HepG2 (cell line): ENCODE measurements around the gene ZNHIT6. TPM values are rescaled to one million over a fixed set of nuclear protein-coding genes. Genes with fewer than 3 reads are reported as not detected.

ENCODE experiments used
- ATAC-seq: fragments of 200-7000 bp; cut with Tn5 transposase; 3 replicates; pipeline ENCODE4 v1.9.1; 2020; ENCODE audit warnings: mild to moderate bottlenecking, moderate library complexity
- BruUV-seq: library from RNA; stranded (reverse); fragments of 400-500 nt; replicated peaks from 2 replicates; lab custom pipeline; 2021; lab: Mats Ljungman, UMichigan
- CTCF ChIA-PET: fragments of 300-600 bp; formaldehyde crosslinking; extraction: SDS; loops from one replicate; lab custom pipeline; 2021; ENCODE audit warnings: low total read pairs, inconsistent platforms, low intra/inter-chr PET ratio; lab: Yijun Ruan, JAX
- POLR2A ChIA-PET: fragments of 350-600 bp; sonication (Branson Sonifier 250); formaldehyde crosslinking; loops from one replicate; lab custom pipeline; 2020; ENCODE audit warnings: antibody characterized with exemption, inconsistent platforms; lab: Yijun Ruan, JAX
- DNase-seq: peaks from one replicate; pipeline ENCODE4 v3.0.0-alpha.2; 2015; ENCODE audit warnings: low spot score
- FAIRE-seq: peaks from 3 replicates; lab custom pipeline; 2011; peaks lifted over from hg19 to GRCh38; lab: Jason Lieb, UNC
- H2AFZ ChIP-seq: one replicate; pipeline ENCODE4 v1.6.1; 2011; ENCODE audit warnings: low read length, inconsistent platforms
- H3K27ac ChIP-seq: fragments of 300-600 bp; 3 replicates; pipeline ENCODE4 v1.8.0; 2011; ENCODE audit warnings: mixed run types, mild to moderate bottlenecking, mixed read lengths, low read length, inconsistent platforms; ENCODE audit not compliant: insufficient read depth; ENCODE audit errors: extremely low read length
- H3K27me3 ChIP-seq, 2 experiments: fragments of 200-600 bp in 1 of 2; 2 replicates in 1 of 2; 3 replicates in 1 of 2; pipeline versions ENCODE4 v1.6.0 to v1.8.0; 2011; ENCODE audit warnings: low read length in 2 of 2, mild to moderate bottlenecking in 2 of 2, moderate library complexity in 2 of 2, inconsistent platforms in 1 of 2; ENCODE audit not compliant: insufficient read depth in 2 of 2, control insufficient read depth in 1 of 2
- H3K36me3 ChIP-seq, 2 experiments: fragments of 200-600 bp in 1 of 2; replicated peaks in 1 of 2; 2 replicates in 1 of 2; 3 replicates in 1 of 2; pipeline versions ENCODE4 v1.5.1 to v1.8.0; 2011; ENCODE audit warnings: low read length in 2 of 2, inconsistent platforms in 1 of 2; ENCODE audit not compliant: insufficient read depth in 2 of 2, control insufficient read depth in 1 of 2
- H3K4me1 ChIP-seq: 2 replicates; pipeline ENCODE4 v1.5.1; 2012; ENCODE audit warnings: low read length, inconsistent platforms; ENCODE audit not compliant: insufficient read depth
- H3K4me2 ChIP-seq: 2 replicates; pipeline ENCODE4 v1.6.0; 2011; ENCODE audit warnings: low read depth, low read length, inconsistent platforms
- H3K4me3 ChIP-seq, 3 experiments: fragments of 200-600 bp in 1 of 3; sonication (generic), shearing (Covaris generic) in 1 of 3; replicated peaks in 1 of 3; 2 replicates each; pipeline ENCODE4 v1.5.1; 2011 to 2016; ENCODE audit warnings: low read length in 3 of 3, inconsistent platforms in 2 of 3, low read depth in 2 of 3, mild to moderate bottlenecking in 2 of 3, control low read depth in 1 of 3, mixed read lengths in 1 of 3; ENCODE audit not compliant: insufficient read depth in 1 of 3
- H3K79me2 ChIP-seq: one replicate; pipeline ENCODE4 v1.6.1; 2011; ENCODE audit warnings: low read length, inconsistent platforms; ENCODE audit not compliant: insufficient read depth
- H3K9ac ChIP-seq: 2 replicates; pipeline ENCODE4 v1.6.0; 2011; ENCODE audit warnings: mild to moderate bottlenecking, low read depth, low read length, inconsistent platforms; ENCODE audit not compliant: insufficient read depth
- H3K9me3 ChIP-seq: 2 replicates; pipeline ENCODE4 v1.5.1; 2012; ENCODE audit warnings: mild to moderate bottlenecking, low read length
- H4K20me1 ChIP-seq: 2 replicates; pipeline ENCODE4 v1.6.0; 2011; ENCODE audit warnings: inconsistent platforms, mild to moderate bottlenecking, low read length, moderate library complexity; ENCODE audit not compliant: insufficient read depth
- CBFB ChIP-seq: sonication (generic); formaldehyde crosslinking; IDR thresholded peaks from 2 replicates; pipeline ENCODE4 v1.4.0; 2020; ENCODE audit warnings: missing genetic modification reagents
- CEBPB ChIP-seq: IDR thresholded peaks from 2 replicates; pipeline ENCODE4 v1.6.1; 2011; ENCODE audit warnings: low read depth, low read length, improper control_type of control experiment, borderline replicate concordance
- GABPB1 ChIP-seq: IDR thresholded peaks from 2 replicates; pipeline ENCODE4 v1.6.1; 2016; ENCODE audit warnings: mild to moderate bottlenecking, missing genetic modification reagents, moderate library complexity, missing compliant biosample characterization
- KLF9 ChIP-seq: IDR thresholded peaks from 2 replicates; pipeline ENCODE4 v1.6.1; 2016; ENCODE audit warnings: low read depth
- NFKB2 ChIP-seq: sonication (generic); formaldehyde crosslinking; IDR thresholded peaks from 2 replicates; pipeline ENCODE4 v1.4.0; 2020; ENCODE audit warnings: missing genetic modification reagents, borderline replicate concordance
- PAXIP1 ChIP-seq: sonication (generic); formaldehyde crosslinking; conservative IDR thresholded peaks from 2 replicates; pipeline ENCODE4 v1.4.0; 2020; ENCODE audit warnings: mild to moderate bottlenecking, missing genetic modification reagents, moderate library complexity
- RCOR2 ChIP-seq: IDR thresholded peaks from 2 replicates; pipeline ENCODE4 v1.6.1; 2016; ENCODE audit warnings: missing biosample characterization, missing genetic modification reagents
- ZFP82 ChIP-seq: sonication (generic); formaldehyde crosslinking; IDR thresholded peaks from 2 replicates; pipeline ENCODE4 v1.5.1; 2020; ENCODE audit warnings: mild to moderate bottlenecking, missing genetic modification reagents, borderline replicate concordance
- ZNF101 ChIP-seq: sonication (generic); formaldehyde crosslinking; IDR thresholded peaks from 2 replicates; pipeline ENCODE4 v1.4.0; 2020; ENCODE audit warnings: mild to moderate bottlenecking, low read depth, missing genetic modification reagents, borderline replicate concordance
- ZNF570 ChIP-seq: sonication (generic); formaldehyde crosslinking; IDR thresholded peaks from 2 replicates; pipeline ENCODE4 v1.4.0; 2020; ENCODE audit warnings: mild to moderate bottlenecking, missing genetic modification reagents, borderline replicate concordance
- ZXDC ChIP-seq: sonication (generic); formaldehyde crosslinking; IDR thresholded peaks from 2 replicates; pipeline ENCODE4 v1.5.0; 2020; ENCODE audit warnings: mild to moderate bottlenecking, missing genetic modification reagents
- WGBS: methylation state at CpG from one replicate; pipeline ENCODE4 v1.1.6; 2017; ENCODE audit warnings: low lambda C conversion rate; 5-methylcytosine and 5-hydroxymethylcytosine counted together
- in situ Hi-C: cut with HindIII; loops from 2 replicates; pipeline ENCODE4 v1.10.0; 2017; ENCODE audit warnings: low pct_unique_long_range_greater_than_20kb; ENCODE audit not compliant: extremely low pct_ligation_motif_present
- intact Hi-C: fragments of 100-400 bp; cut with micrococcal nuclease; formaldehyde crosslinking; loops from one replicate; pipeline ENCODE4 v1.10.0; 2022; ENCODE audit not compliant: unreplicated experiment
- polyA plus RNA-seq, 8 experiments: library from polyadenylated mRNA; depleted of rRNA in 3 of 8; stranded (reverse) in 7 of 8; unstranded in 1 of 8; fragments of >200 nt; fragmentation: Illumina TruSeq in 4 of 8; extraction: Trizol in 4 of 8; gene quantifications; 2 replicates each; pipeline versions ENCODE4 v1.2.1 to v1.2.3, GENCODE V29; 2011 to 2016; ENCODE audit warnings: low read depth in 4 of 8, missing spikeins in 1 of 8, mixed read lengths in 1 of 8; ENCODE audit not compliant: insufficient read depth in 1 of 8
- total RNA-seq, 5 experiments: library from RNA; depleted of rRNA; stranded (reverse); fragments of >200 nt; fragmentation: Illumina TruSeq; extraction: Trizol; gene quantifications; 2 replicates each; pipeline ENCODE4 v1.2.3, GENCODE V29; 2016; ENCODE audit warnings: low read depth in 1 of 5

ZNHIT6 gene
- total and polyA plus RNA-seq, 2 of the 13 experiments (the other 11 are each of a cell fraction or from before 2014, with no cell fraction given) = 6.0 to 15.2 TPM

GRCh38 chr1:85621430-85621829, 86.8 kb downstream of the ZNHIT6 start:
- Histone ChIP-seq H3K4me2 (no peak overlapping the region), H3K27me3 (no peaks in the 10 kb centered on the region), H2AFZ (no peak overlapping the region), H3K9ac (no peak overlapping the region), H4K20me1 (no peaks in the 10 kb centered on the region), H3K4me1 (no peaks in the 10 kb centered on the region), H3K79me2 (no peaks in the 10 kb centered on the region), H3K27ac (no peak overlapping the region), H3K9me3 (peaks cover 13% of the 10 kb centered on the region), H3K36me3 (no peaks in the 10 kb centered on the region), H3K4me3 (no peak overlapping the region)
- DNase-seq (no peak), ATAC-seq (no peak), FAIRE-seq (no peak)
- POLR2A ChIA-PET = no interaction called here
- in situ Hi-C loops (no loop called here), intact Hi-C loops (no loop called here)
- WGBS = 95% methylated on average over 1 of the region's 1 CpG
- CTCF ChIA-PET = no interaction called here
- no TSS peak for BruUV-seq
- TF ChIP-seq CBFB (CRISPR knock-in tag) (no peak), ZXDC (no peak), CEBPB (no peak), ZFP82 (CRISPR knock-in tag) (peak; percentile 74; the same call in 1 of the 2 replicates), NFKB2 (no peak)

- H4K20me1 ChIP-seq = no peaks in the 10 kb centered on the region
- peaks cover 8% of the 10 kb centered on the region for H3K4me1 ChIP-seq
- BruUV-seq = no TSS peak
- no peaks in the 10 kb centered on the region for H3K27me3 ChIP-seq
- no peak overlapping the region for H3K9ac ChIP-seq
- ChIA-PET POLR2A (interaction anchor here (0.7 kb wide), 1 partner anchor 11 kb away, joined by 3 read pairs; no protein-coding TSS in a partner anchor), CTCF (no interaction called here)
- DNase-seq = no peak
- intact Hi-C loops = no loop called here
- WGBS = 89% methylated on average over 3 of the region's 3 CpGs
- H3K9me3 ChIP-seq = peaks cover 13% of the 10 kb centered on the region
- H3K4me3 ChIP-seq = no peak overlapping the region
- H3K27ac ChIP-seq = no peak overlapping the region
- FAIRE-seq = no peak
- no peaks in the 10 kb centered on the region for H3K79me2 ChIP-seq
- ATAC-seq = no peak
- no peak overlapping the region for H2AFZ ChIP-seq
- in situ Hi-C loops = no loop called here
- no peak overlapping the region for H3K4me2 ChIP-seq
- H3K36me3 ChIP-seq = no peaks in the 10 kb centered on the region
- TF ChIP-seq PAXIP1 (CRISPR knock-in tag) = no peak
- TF ChIP-seq ZNF101 (CRISPR knock-in tag) = no peak
- TF ChIP-seq RCOR2 = no peak
- TF ChIP-seq ZNF570 (CRISPR knock-in tag) = no peak
- TF ChIP-seq KLF9 (CRISPR knock-in tag) = no peak
- TF ChIP-seq GABPB1 (CRISPR knock-in tag) = no peak
- TF ChIP-seq, all 625 proteins: peak for 0
Observed at GRCh38 chr1:85617633-85618100, 90.6 kb downstream of the ZNHIT6 start.
